Breast epithelium (tissue), 4 donors: ENCODE data around the gene KIF1B. TPM values are rescaled to one million over a fixed set of nuclear protein-coding genes. Genes with fewer than 3 reads are reported as not detected.

Source experiments
- DNase-seq, 2 donors: peaks; one replicate each; pipeline ENCODE4 v3.0.0-alpha.2; 2019; ENCODE audit warnings: low spot score in 2 of 2
- H3K27ac ChIP-seq, 2 donors: fragments of 200-600 bp; sonication (generic) in 1 of 2; one replicate each; pipeline ENCODE4 v1.5.1; 2016 to 2019; ENCODE audit warnings: mild to moderate bottlenecking in 1 of 2
- H3K27me3 ChIP-seq, 2 donors: fragments of 200-600 bp; sonication (generic) in 1 of 2; one replicate each; pipeline versions ENCODE4 v1.5.1 to v1.6.0; 2017 to 2019; ENCODE audit warnings: control low read depth in 1 of 2, mild to moderate bottlenecking in 1 of 2
- H3K36me3 ChIP-seq: fragments of 200-600 bp; one replicate; pipeline ENCODE4 v1.5.1; 2019
- H3K4me1 ChIP-seq, 2 donors: fragments of 200-600 bp; sonication (generic); one replicate each; pipeline ENCODE4 v1.5.1; 2016 to 2019; ENCODE audit warnings: control low read depth in 1 of 2
- H3K4me3 ChIP-seq, 3 donors: fragments of 200-600 bp; sonication (generic); 1 replicate in 2 of 3; 2 replicates in 1 of 3; pipeline ENCODE4 v1.5.1; 2016 to 2019; ENCODE audit warnings: mild to moderate bottlenecking in 3 of 3, moderate library complexity in 2 of 3
- H3K9me3 ChIP-seq, 2 donors: fragments of 200-600 bp; sonication (generic) in 1 of 2; one replicate each; pipeline ENCODE4 v1.5.1; 2016 to 2019; ENCODE audit warnings: control low read depth in 1 of 2
- CTCF ChIP-seq, 3 donors: fragments of 450-650 bp; IDR thresholded peaks; one replicate each; pipeline ENCODE4 v1.5.1; 2016 to 2017; ENCODE audit warnings: antibody characterized with exemption in 3 of 3, mild to moderate bottlenecking in 3 of 3, moderate library complexity in 3 of 3
- POLR2A ChIP-seq: fragments of 450-650 bp; IDR thresholded peaks from one replicate; pipeline ENCODE4 v1.6.1; 2016; ENCODE audit warnings: antibody characterized with exemption, mild to moderate bottlenecking, moderate library complexity
- POLR2AphosphoS5 ChIP-seq, 3 donors: sonication (generic); formaldehyde crosslinking; IDR thresholded peaks; one replicate each; pipeline ENCODE4 v1.6.1; 2017; ENCODE audit warnings: antibody characterized with exemption in 3 of 3
- intact Hi-C: fragments of 100-400 bp; cut with DNase I; formaldehyde crosslinking; loops from one replicate; pipeline ENCODE4 v1.15.1; 2023; ENCODE audit warnings: low total_unique reads
- total RNA-seq, 3 donors: library from RNA; depleted of rRNA; stranded (reverse); fragments of >200 nt; gene quantifications; one replicate each; pipeline ENCODE4 v1.1.0, GENCODE V29; 2016

Gene KIF1B
- total RNA-seq, 3 donors from 2014 or later = 42.6 to 45.7 (median 43.5) TPM

- no peaks in the 10 kb centered on the region for H3K9me3 ChIP-seq
- no peaks in the 10 kb centered on the region for H3K4me1 ChIP-seq
- H3K4me3 ChIP-seq = no peak overlapping the region
- H3K27me3 ChIP-seq = no peaks in the 10 kb centered on the region
- H3K36me3 ChIP-seq = no peaks in the 10 kb centered on the region
- intact Hi-C loops = no loop called here
- TF ChIP-seq CTCF (IDR thresholded peaks at IDR 0.05) = no peak
- TF ChIP-seq POLR2A = no peak
- no peak for TF ChIP-seq POLR2AphosphoS5 (IDR thresholded peaks at IDR 0.05)
- DNase-seq = no peak
- no peak overlapping the region for H3K27ac ChIP-seq
Measured at GRCh38 chr1:10237157-10237539, 26.8 kb downstream of the KIF1B start.

GRCh38 chr1:10242135-10242534 lies 31.8 kb downstream of the KIF1B start:
- no peak overlapping the region for H3K4me3 ChIP-seq
- H3K9me3 ChIP-seq = no peaks in the 10 kb centered on the region
- H3K27ac ChIP-seq = no peak overlapping the region
- no peaks in the 10 kb centered on the region for H3K27me3 ChIP-seq
- TF ChIP-seq CTCF (IDR thresholded peaks at IDR 0.05) = no peak
- no peak for TF ChIP-seq POLR2A
- TF ChIP-seq POLR2AphosphoS5 (IDR thresholded peaks at IDR 0.05) = no peak
- no peak for DNase-seq
- no peaks in the 10 kb centered on the region for H3K36me3 ChIP-seq
- H3K4me1 ChIP-seq = no peaks in the 10 kb centered on the region
- intact Hi-C loops = loop anchor here (5.0 kb wide), 1 partner anchor 415 kb away; no protein-coding TSS in a partner anchor

GRCh38 chr1:10242811-10243210 lies 32.4 kb downstream of the KIF1B start:
- TF ChIP-seq CTCF (IDR thresholded peaks at IDR 0.05) (no peak), POLR2A (no peak), POLR2AphosphoS5 (IDR thresholded peaks at IDR 0.05) (no peak)
- Histone ChIP-seq H3K27me3 (no peaks in the 10 kb centered on the region), H3K27ac (no peak overlapping the region), H3K36me3 (no peaks in the 10 kb centered on the region), H3K4me3 (no peak overlapping the region), H3K9me3 (no peaks in the 10 kb centered on the region), H3K4me1 (no peaks in the 10 kb centered on the region)
- intact Hi-C loops = loop anchor here (5.0 kb wide), 1 partner anchor 414 kb away; no protein-coding TSS in a partner anchor
- no peak for DNase-seq

GRCh38 chr1:10245674-10246073 lies 35.3 kb downstream of the KIF1B start:
- TF ChIP-seq CTCF (IDR thresholded peaks at IDR 0.05) = no peak
- Histone ChIP-seq H3K9me3 (no peaks in the 10 kb centered on the region), H3K4me1 (no peaks in the 10 kb centered on the region), H3K27ac (no peak overlapping the region), H3K4me3 (no peak overlapping the region), H3K36me3 (no peaks in the 10 kb centered on the region), H3K27me3 (no peaks in the 10 kb centered on the region)
- intact Hi-C loops = no loop called here
- no peak for DNase-seq

- H3K9me3 ChIP-seq = no peaks in the 10 kb centered on the region
- H3K27me3 ChIP-seq = no peaks in the 10 kb centered on the region
- no peak overlapping the region for H3K4me3 ChIP-seq
- no peak for TF ChIP-seq CTCF (IDR thresholded peaks at IDR 0.05)
- H3K4me1 ChIP-seq = no peaks in the 10 kb centered on the region
- intact Hi-C loops = no loop called here
- no peaks in the 10 kb centered on the region for H3K36me3 ChIP-seq
- no peak overlapping the region for H3K27ac ChIP-seq
- DNase-seq = no peak
Measured at GRCh38 chr1:10249808-10250457, 39.6 kb downstream of the KIF1B start.
